Measurements from ENCODE around the gene ZNF22.
A peak's percentile ranks its signal among the peaks of the same experiment; 100 is the strongest.

Gene ZNF22

DNA sequence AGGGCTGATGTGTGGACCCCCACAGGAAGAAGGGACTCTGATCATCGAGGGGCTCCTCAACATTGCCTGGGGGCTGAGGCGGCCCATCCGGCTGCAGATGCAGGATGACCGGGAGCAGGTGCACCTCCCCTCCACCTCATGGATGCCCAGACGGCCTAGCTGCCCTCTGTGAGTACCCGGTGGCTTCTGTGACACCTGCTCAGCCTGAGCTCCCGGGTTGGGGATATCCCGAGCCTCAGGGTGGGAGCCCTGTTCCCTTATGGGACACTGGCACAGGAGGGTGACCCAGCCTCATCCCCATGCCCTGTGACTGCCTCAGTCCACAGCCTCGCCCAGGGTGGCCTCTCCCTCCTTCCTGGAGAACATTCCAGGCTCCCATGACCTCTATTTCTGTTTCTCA, 18.2 kb upstream of the ZNF22 start:
- no peak for DNase-seq (ENCODE audit: low read depth in 1 of 2, low spot score in 1 of 2)
- no peak for TF ChIP-seq JUND (IDR thresholded peaks at IDR 0.05; ENCODE audit: low read depth)
- in situ Hi-C loops (cut with HindIII; ENCODE audit: low pct_unique_long_range_greater_than_20kb, low sequenced_read_pairs) = no loop called here

DNA sequence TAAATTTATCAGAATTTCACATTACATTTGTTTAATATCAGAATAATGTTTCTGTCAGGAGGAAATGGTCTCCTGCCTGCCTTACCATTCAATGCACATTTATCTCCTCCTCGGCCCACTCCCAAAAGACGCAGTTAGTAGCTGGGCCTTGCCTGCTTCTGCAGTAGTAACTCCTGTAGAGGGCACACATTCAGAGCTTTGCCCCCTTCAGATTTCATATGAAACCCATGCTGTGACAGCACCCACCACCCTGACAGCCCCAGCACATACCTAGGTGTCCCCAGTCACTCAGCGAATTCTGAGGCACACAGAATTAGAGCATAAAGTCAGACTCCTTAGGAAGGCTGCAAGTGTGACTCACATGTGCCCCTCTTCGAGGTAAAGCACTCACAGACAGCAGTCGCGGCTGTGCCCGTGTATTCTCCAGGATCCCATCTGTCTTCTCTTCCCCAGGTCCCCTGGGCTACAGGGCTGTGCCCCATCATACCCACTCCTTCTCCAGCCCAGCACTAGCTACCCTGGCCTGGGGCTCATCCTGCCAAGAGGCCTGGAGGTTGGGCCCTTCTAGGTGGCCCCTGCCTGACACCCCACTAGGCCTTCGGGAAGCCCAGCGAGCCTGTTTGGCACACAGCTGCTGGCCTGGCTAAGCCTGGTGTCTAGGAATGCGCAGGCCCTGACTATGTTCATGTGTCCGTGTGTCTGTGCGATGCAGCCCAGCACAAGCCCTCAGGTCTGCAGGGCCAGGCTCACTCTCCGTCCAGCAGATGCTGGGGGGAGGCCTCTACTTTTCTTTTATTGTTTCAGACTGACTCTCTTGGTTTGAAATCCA, 17.4 kb upstream of the ZNF22 start:
- no peak for DNase-seq (ENCODE audit: low read depth in 1 of 2, low spot score in 1 of 2)
- no peak for TF ChIP-seq JUND (IDR thresholded peaks at IDR 0.05; ENCODE audit: low read depth)
- in situ Hi-C loops (cut with HindIII; ENCODE audit: low pct_unique_long_range_greater_than_20kb, low sequenced_read_pairs) = no loop called here

DNA sequence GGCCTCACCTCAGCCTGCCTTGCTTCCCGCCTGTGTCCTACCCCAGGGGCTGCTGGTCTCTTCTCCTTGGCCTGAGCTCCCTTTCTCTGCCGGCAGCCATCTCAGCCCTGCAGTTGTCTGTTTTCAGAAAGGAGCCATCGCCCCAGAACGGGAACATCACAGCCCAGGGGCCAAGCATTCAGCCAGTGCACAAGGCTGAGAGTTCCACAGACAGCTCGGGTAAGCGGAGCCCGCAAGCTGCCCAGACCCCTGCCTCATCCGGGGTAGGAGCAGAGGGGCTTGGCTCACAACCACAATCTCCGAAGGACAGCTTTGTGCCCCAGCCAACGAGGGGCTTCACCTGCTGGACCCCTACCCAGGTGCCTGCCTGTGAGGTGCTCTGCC, 16.8 kb upstream of the ZNF22 start:
- DNase-seq (ENCODE audit: low read depth in 1 of 2, low spot score in 1 of 2) = no peak
- in situ Hi-C loops (cut with HindIII; ENCODE audit: low pct_unique_long_range_greater_than_20kb, low sequenced_read_pairs) = no loop called here
- TF ChIP-seq JUND (IDR thresholded peaks at IDR 0.05; ENCODE audit: low read depth) = no peak

DNA sequence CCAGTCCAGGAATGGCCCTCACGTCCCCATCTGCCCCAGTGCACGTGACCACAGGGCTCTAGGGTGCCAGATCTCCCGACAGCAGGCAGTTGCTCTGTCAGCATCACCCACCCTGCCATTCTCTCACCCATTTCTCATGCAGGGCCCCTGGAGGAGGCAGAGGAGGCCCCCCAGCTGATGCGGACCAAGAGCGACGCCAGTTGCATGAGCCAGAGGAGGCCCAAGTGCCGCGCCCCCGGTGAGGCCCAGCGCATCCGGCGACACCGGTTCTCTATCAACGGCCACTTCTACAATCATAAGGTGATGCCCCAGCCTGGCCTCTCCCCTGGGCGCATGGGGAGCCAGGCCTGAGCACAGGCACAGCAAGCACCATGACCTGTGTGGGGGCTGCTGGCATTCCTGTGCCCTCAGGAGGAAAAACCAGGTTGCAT, 16.0 kb upstream of the ZNF22 start:
- DNase-seq (ENCODE audit: low read depth in 1 of 2, low spot score in 1 of 2) = no peak
- no peak for TF ChIP-seq JUND (IDR thresholded peaks at IDR 0.05; ENCODE audit: low read depth)
- in situ Hi-C loops (cut with HindIII; ENCODE audit: low pct_unique_long_range_greater_than_20kb, low sequenced_read_pairs) = no loop called here

DNA sequence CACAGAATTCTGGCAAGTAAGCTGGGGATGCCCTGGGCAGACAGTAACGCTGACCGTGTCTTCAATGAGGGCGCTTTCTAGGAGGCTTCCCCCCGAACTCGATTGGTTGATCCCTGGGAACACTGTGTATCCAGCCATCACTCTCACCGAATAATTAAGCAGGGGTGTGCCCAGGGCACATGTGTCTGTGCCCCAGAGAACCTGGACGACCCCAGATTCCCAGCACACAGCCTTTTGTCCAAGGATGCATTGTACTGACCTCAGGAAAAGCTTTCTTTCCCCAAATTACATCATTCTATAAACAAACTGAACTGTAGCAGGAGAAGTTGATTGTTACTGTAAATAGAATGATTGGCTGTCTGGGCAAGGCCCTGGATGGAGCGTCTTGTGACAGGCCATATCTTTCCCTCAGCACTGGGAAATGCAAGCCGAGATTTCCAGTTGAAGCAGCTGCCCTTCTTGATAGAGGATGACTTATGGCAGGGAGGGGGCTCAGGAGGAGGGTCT, 15.5 kb upstream of the ZNF22 start:
- DNase-seq (ENCODE audit: low read depth in 1 of 2, low spot score in 1 of 2) = no peak
- no peak for TF ChIP-seq JUND (IDR thresholded peaks at IDR 0.05; ENCODE audit: low read depth)
- in situ Hi-C loops (cut with HindIII; ENCODE audit: low pct_unique_long_range_greater_than_20kb, low sequenced_read_pairs) = no loop called here

DNA sequence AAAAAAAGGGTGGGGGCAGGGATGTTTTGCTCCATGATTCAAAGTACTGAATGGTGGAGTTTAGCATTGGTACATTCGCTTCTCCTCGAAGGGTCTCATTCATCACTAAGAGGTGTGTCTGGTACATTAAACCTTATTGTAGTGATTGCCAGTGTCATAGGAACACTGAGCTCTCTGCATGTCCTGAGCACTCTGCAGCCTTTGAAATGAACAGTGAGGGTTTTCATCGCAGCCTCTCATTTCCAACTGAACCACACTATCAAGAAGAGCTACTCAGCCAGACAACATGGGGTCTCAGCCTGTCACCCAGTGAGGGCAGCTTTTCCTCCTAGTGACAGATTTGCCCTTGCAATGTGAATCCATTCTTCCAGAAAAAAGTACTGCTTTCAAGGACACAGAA, 14.5 kb upstream of the ZNF22 start:
- TF ChIP-seq JUND (IDR thresholded peaks at IDR 0.05; ENCODE audit: low read depth) = no peak
- DNase-seq (ENCODE audit: low read depth in 1 of 2, low spot score in 1 of 2) = no peak
- in situ Hi-C loops (cut with HindIII; ENCODE audit: low pct_unique_long_range_greater_than_20kb, low sequenced_read_pairs) = no loop called here

DNA sequence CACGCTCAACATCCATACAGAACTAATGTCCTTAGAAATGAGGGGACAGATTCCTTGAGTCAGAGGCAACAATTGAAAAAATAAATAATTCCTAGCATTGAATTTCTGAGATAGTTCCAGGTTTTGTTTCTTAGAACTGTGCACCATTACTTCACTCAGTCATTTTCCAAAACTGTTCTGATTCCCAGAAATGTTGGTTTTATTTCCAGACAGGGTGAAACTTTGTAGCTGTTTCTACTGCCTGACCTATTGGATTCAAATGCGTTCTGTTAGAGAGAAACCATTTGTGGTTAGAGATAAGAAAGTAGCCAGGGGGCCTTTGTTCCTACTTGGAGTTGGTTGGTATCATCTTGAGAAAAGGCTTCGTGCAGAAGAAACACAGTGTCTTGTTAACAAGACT, 14.1 kb upstream of the ZNF22 start:
- no peak for DNase-seq (ENCODE audit: low read depth in 1 of 2, low spot score in 1 of 2)
- in situ Hi-C loops (cut with HindIII; ENCODE audit: low pct_unique_long_range_greater_than_20kb, low sequenced_read_pairs) = no loop called here
- no peak for TF ChIP-seq JUND (IDR thresholded peaks at IDR 0.05; ENCODE audit: low read depth)

DNA sequence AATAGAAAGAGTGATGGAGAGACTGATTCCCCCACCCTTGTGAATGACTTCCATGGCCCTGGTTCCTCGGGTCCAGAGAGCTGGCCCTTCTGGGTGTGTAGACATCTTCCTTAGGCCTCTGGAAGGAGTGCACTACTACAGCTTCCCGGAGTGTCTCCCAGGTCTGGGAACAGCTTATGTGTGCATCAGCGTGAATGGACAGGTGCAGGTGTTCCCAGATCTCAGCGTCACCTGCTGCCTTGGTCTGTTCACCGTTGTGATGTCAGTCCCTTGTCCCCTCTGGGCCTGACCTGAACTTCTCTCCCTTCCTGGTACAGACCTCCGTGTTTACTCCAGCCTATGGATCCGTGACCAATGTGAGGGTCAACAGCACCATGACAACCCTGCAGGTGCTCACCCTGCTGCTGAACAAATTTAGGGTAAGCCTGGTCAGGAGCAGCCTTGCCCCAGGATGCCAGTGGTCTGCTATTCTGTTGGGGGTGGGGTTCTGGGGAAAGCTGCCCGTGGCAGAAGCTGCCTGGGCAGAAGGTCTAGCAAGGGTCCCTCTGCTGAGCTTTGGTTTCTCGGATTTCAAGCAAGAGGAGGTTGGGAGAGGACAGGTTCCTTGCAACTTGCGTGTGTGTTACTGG, 11.7 kb upstream of the ZNF22 start:
- DNase-seq (ENCODE audit: low read depth in 1 of 2, low spot score in 1 of 2) = no peak
- no peak for TF ChIP-seq JUND (IDR thresholded peaks at IDR 0.05; ENCODE audit: low read depth)
- in situ Hi-C loops (cut with HindIII; ENCODE audit: low pct_unique_long_range_greater_than_20kb, low sequenced_read_pairs) = no loop called here

DNA sequence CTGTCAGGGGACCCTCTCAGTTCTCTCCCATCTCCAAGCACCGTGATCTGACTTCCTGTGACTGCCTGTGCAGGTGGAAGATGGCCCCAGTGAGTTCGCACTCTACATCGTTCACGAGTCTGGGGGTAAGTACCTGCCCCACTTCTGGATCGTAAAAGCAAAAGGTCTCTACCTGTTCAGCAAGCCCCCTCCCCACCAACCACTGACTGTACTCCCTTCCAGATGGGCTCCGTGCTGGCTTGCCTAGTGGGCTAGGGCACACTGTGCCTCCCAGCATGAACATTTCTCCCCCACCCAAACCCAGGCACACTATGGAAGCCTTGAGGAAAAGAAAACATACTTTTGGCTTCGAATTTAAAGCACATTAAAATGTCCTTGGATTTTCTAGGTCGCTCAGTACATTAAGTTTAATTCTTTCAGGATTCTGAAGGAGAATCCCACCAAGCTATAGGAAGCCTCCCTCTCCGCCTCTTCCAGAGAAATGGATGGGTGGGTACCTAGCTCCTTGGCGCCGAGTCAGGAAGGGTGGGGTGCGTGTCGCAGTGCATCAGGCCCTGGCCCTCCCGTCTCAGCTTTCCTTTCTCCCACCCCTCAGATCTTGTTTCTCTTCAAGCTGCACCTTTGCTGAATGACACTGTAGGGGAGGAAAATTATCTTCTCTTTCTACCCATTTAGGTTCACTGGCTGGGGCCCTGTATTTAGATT, 11.0 kb upstream of the ZNF22 start:
- DNase-seq (ENCODE audit: low read depth in 1 of 2, low spot score in 1 of 2) = no peak
- no peak for TF ChIP-seq JUND (IDR thresholded peaks at IDR 0.05; ENCODE audit: low read depth)
- in situ Hi-C loops (cut with HindIII; ENCODE audit: low pct_unique_long_range_greater_than_20kb, low sequenced_read_pairs) = no loop called here

DNA sequence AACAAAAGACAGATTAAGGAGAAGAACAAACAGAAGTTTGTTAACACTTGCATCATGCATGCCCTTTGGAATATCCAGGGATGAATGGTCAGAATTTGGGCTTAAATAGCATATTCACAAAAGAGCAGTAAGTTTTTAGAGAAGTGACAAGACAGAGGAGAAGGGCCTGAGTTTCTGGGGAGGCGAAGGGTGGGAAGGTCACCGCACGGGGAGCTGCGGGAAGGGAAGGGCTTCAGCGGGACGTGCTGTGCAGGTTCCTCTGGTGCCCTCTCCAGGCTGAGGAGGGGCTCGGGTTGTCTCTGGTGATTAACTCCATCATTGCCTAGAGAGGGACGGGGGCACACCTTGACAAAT, 10.4 kb upstream of the ZNF22 start:
- peak in 1 of 2 experiments; percentile 33 for DNase-seq (ENCODE audit: low read depth in 1 of 2, low spot score in 1 of 2)
- no peak for TF ChIP-seq JUND (IDR thresholded peaks at IDR 0.05; ENCODE audit: low read depth)
- in situ Hi-C loops (cut with HindIII; ENCODE audit: low pct_unique_long_range_greater_than_20kb, low sequenced_read_pairs) = no loop called here

DNA sequence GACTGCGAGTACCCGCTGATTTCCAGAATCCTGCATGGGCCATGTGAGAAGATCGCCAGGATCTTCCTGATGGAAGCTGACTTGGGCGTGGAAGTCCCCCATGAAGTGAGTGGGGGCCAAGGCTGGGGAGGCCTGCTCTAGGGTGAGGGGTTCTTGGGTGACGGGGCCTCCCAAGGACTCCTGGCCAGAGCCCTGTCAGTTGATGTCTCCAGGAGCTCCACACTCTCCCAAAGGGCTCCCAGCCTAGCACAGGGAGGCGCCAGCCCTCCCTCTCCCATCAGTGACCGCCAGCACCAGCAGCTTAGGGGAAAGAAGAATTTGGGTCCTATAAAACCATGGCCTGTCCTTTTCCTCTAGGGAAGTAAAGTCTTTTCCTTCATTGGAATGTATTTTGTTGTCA, 9.8 kb upstream of the ZNF22 start:
- in situ Hi-C loops (cut with HindIII; ENCODE audit: low pct_unique_long_range_greater_than_20kb, low sequenced_read_pairs) = no loop called here
- no peak for DNase-seq (ENCODE audit: low read depth in 1 of 2, low spot score in 1 of 2)
- TF ChIP-seq JUND (IDR thresholded peaks at IDR 0.05; ENCODE audit: low read depth) = no peak

DNA sequence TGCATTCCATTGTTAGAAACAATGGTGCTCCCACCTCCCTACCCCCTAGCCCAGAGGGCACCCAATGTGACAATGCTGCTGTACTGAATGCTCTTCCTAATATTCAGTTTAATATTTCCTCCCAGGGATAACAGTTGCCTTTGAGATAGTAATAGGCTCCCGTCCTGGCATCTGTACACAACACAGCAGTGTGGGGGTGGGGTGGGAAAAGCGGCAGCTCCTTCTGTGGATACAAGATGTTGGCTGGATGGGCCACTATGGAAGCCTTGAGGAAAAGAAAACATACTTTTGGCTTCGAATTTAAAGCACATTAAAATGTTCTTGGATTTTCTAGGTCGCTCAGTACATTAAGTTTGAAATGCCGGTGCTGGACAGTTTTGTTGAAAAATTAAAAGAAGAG, 9.2 kb upstream of the ZNF22 start:
- no peak for TF ChIP-seq JUND (IDR thresholded peaks at IDR 0.05; ENCODE audit: low read depth)
- in situ Hi-C loops (cut with HindIII; ENCODE audit: low pct_unique_long_range_greater_than_20kb, low sequenced_read_pairs) = no loop called here
- no peak for DNase-seq (ENCODE audit: low read depth in 1 of 2, low spot score in 1 of 2)
